Measurements from ENCODE around the gene CRAMP1. TPM values are rescaled to one million over a fixed set of nuclear protein-coding genes. Genes with fewer than 3 reads are reported as not detected.

The CRAMP1 gene, protein sequence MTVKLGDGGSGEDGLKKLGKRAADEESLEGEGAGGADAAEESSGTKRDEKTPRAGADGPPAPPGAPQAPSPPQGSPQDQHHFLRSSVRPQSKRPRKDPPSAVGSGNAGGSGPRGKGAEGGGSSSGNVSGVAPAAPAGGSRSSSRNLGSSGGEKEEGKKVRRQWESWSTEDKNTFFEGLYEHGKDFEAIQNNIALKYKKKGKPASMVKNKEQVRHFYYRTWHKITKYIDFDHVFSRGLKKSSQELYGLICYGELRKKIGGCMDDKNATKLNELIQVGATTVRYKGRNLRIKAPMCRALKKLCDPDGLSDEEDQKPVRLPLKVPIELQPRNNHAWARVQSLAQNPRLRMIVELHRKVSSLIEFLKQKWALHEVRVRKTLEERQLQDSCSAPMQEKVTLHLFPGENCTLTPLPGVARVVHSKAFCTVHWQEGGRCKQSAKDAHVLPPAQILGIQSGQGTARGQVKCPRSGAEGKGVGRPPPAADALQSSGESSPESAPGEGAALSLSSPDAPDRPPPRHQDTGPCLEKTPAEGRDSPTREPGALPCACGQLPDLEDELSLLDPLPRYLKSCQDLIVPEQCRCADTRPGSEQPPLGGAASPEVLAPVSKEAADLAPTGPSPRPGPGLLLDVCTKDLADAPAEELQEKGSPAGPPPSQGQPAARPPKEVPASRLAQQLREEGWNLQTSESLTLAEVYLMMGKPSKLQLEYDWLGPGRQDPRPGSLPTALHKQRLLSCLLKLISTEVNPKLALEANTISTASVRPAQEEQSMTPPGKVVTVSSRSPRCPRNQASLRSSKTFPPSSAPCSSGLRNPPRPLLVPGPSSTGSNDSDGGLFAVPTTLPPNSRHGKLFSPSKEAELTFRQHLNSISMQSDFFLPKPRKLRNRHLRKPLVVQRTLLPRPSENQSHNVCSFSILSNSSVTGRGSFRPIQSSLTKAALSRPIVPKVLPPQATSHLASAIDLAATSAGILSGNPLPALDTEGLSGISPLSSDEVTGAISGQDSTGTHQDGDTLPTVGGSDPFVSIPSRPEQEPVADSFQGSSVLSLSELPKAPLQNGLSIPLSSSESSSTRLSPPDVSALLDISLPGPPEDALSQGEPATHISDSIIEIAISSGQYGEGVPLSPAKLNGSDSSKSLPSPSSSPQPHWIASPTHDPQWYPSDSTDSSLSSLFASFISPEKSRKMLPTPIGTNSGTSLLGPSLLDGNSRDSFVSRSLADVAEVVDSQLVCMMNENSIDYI (N-terminal part only)
- total RNA-seq = 17.8 TPM

GRCh38 chr16:1612320-1613111 lies at the start of gene CRAMP1:
TSS of gene CRAMP1 (plus strand) at chr16:1612360. CDS start at chr16:1614640, 2,280 bp downstream.

GRCh38 chr16:1677942-1678499 lies 65.9 kb downstream of the CRAMP1 start, which contains the start of gene JPT2:
TSS of gene JPT2 (plus strand) at chr16:1678279. CDS start at chr16:1678313, 34 bp downstream.

GRCh38 chr16:1705688-1706385 lies 93.7 kb downstream of the CRAMP1 start, which contains the start of gene MAPK8IP3:
TSS of gene MAPK8IP3 (plus strand) at chr16:1706195. CDS start at chr16:1706340, 145 bp downstream.

Other genes starting within 250 kb of the CRAMP1 start
- gene UNKL, start 197.7 kb upstream of the CRAMP1 start, total RNA-seq = 32.5 TPM
- 10.7 TPM for gene UQCC4, start 191.6 kb upstream of the CRAMP1 start, total RNA-seq
- gene PERCC1, start 181.3 kb upstream of the CRAMP1 start, total RNA-seq = 6.9 TPM
- gene CCDC154, start 167.8 kb upstream of the CRAMP1 start, total RNA-seq = 0.49 TPM
- 47.9 TPM for gene CLCN7, start 137.3 kb upstream of the CRAMP1 start, total RNA-seq
- gene PTX4, start 123.4 kb upstream of the CRAMP1 start, total RNA-seq = 1.6 TPM
- gene TELO2, start 119.0 kb upstream of the CRAMP1 start, total RNA-seq = 26.3 TPM
- 9.6 TPM for gene TMEM204, start 78.7 kb upstream of the CRAMP1 start, total RNA-seq
- gene IFT140, start 288 bp upstream of the CRAMP1 start, total RNA-seq = 73.1 TPM
- gene JPT2, start 65.9 kb downstream of the CRAMP1 start, total RNA-seq = 35.5 TPM
- gene MAPK8IP3, start 93.8 kb downstream of the CRAMP1 start, total RNA-seq = 107 TPM
- 52.0 TPM for gene NME3, start 159.2 kb downstream of the CRAMP1 start, total RNA-seq
- 16.1 TPM for gene EME2, start 160.4 kb downstream of the CRAMP1 start, total RNA-seq
- 48.4 TPM for gene MRPS34, start 160.8 kb downstream of the CRAMP1 start, total RNA-seq
- gene SPSB3, start 170.2 kb downstream of the CRAMP1 start, total RNA-seq = 93.1 TPM
- 56.1 TPM for gene NUBP2, start 170.6 kb downstream of the CRAMP1 start, total RNA-seq
- gene IGFALS, start 181.3 kb downstream of the CRAMP1 start, total RNA-seq = 0.55 TPM
- 55.9 TPM for gene HAGH, start 214.5 kb downstream of the CRAMP1 start, total RNA-seq
- gene FAHD1, start 214.8 kb downstream of the CRAMP1 start, total RNA-seq = 35.6 TPM